H1 (cell line): ENCODE data around the gene ARNT2. TPM values are rescaled to one million over a fixed set of nuclear protein-coding genes. Genes with fewer than 3 reads are reported as not detected.

Experiments
- CTCF ChIA-PET: fragments of 300-600 bp; sonication (Branson Sonifier 250); formaldehyde crosslinking; loops from one replicate; lab custom pipeline; 2021; ENCODE audit not compliant: partially characterized antibody; lab: Charles Lee
- POLR2A ChIA-PET: fragments of 300-600 bp; sonication (Branson Sonifier 250); formaldehyde crosslinking; loops from one replicate; lab custom pipeline; 2021; ENCODE audit warnings: inconsistent platforms; ENCODE audit not compliant: partially characterized antibody; lab: Charles Lee
- DNase-seq, 2 experiments: peaks; one replicate each; pipeline versions ENCODE4 v3.0.0 to v3.0.0-alpha.2; 2010 to 2022; ENCODE audit warnings: low spot score in 2 of 2, low read depth in 1 of 2, mixed read lengths in 1 of 2
- FAIRE-seq: peaks from 2 replicates; lab custom pipeline; 2011; peaks lifted over from hg19 to GRCh38; lab: Jason Lieb, UNC
- H2AFZ ChIP-seq: 2 replicates; pipeline ENCODE4 v1.8.1; 2012; ENCODE audit warnings: low read length, inconsistent platforms
- H2AK5ac ChIP-seq: 2 replicates; pipeline ENCODE4 v1.6.1; 2013; ENCODE audit warnings: low read depth, low read length
- H2BK120ac ChIP-seq: replicated peaks from 2 replicates; pipeline ENCODE3; 2013; ENCODE audit warnings: low read depth, low read length, inconsistent platforms
- H2BK12ac ChIP-seq: 2 replicates; pipeline ENCODE4 v1.6.1; 2013; ENCODE audit warnings: low read depth, low read length
- H2BK15ac ChIP-seq: 2 replicates; pipeline ENCODE4 v1.6.1; 2013; ENCODE audit warnings: low read length
- H2BK20ac ChIP-seq: 2 replicates; pipeline ENCODE4 v1.6.1; 2013; ENCODE audit warnings: low read length
- H2BK5ac ChIP-seq: 2 replicates; pipeline ENCODE4 v1.6.1; 2013; ENCODE audit warnings: low read depth, low read length
- H3K14ac ChIP-seq: 2 replicates; pipeline ENCODE4 v1.6.1; 2013; ENCODE audit warnings: inconsistent platforms; ENCODE audit not compliant: insufficient read length
- H3K18ac ChIP-seq: 2 replicates; pipeline ENCODE4 v1.6.1; 2013; ENCODE audit warnings: low read length; ENCODE audit errors: extremely low read depth
- H3K23ac ChIP-seq: 2 replicates; pipeline ENCODE4 v1.6.1; 2013; ENCODE audit warnings: inconsistent platforms; ENCODE audit not compliant: insufficient read length
- H3K23me2 ChIP-seq: 2 replicates; pipeline ENCODE4 v1.6.1; 2013; ENCODE audit warnings: low read depth, low read length
- H3K27ac ChIP-seq: 2 replicates; pipeline ENCODE4 v1.6.1; 2011; ENCODE audit warnings: low read depth, low read length, inconsistent platforms
- H3K27me3 ChIP-seq, 4 experiments: replicated peaks in 1 of 4; 1 replicate in 1 of 4; 2 replicates in 3 of 4; pipeline versions ENCODE4 v1.6.1 to v1.8.1; 2011 to 2013; ENCODE audit warnings: low read length in 3 of 4, mild to moderate bottlenecking in 3 of 4, inconsistent platforms in 2 of 4, mixed read lengths in 2 of 4, moderate library complexity in 1 of 4; ENCODE audit not compliant: control insufficient read depth in 3 of 4, insufficient read depth in 3 of 4; ENCODE audit errors: extremely low read depth in 1 of 4
- H3K36me3 ChIP-seq, 4 experiments: 2 replicates each; pipeline versions ENCODE4 v1.6.1 to v1.8.1; 2011 to 2013; ENCODE audit warnings: mild to moderate bottlenecking in 4 of 4, low read length in 3 of 4, moderate library complexity in 2 of 4, control low read depth in 1 of 4, inconsistent platforms in 1 of 4; ENCODE audit not compliant: insufficient read depth in 4 of 4, control insufficient read depth in 2 of 4
- H3K4ac ChIP-seq: replicated peaks from 2 replicates; pipeline ENCODE3; 2013; ENCODE audit warnings: low read length, low read depth, mixed read lengths, inconsistent platforms; ENCODE audit not compliant: insufficient read length
- H3K4me1 ChIP-seq, 4 experiments: replicated peaks in 1 of 4; 1 replicate in 1 of 4; 2 replicates in 3 of 4; pipeline versions ENCODE4 v1.6.1 to v1.8.1; 2011 to 2013; ENCODE audit warnings: low read length in 3 of 4, inconsistent platforms in 2 of 4, mixed read lengths in 1 of 4; ENCODE audit not compliant: insufficient read depth in 4 of 4, control insufficient read depth in 3 of 4
- H3K4me2 ChIP-seq, 2 experiments: 2 replicates each; pipeline versions ENCODE4 v1.6.1 to v1.8.1; 2011 to 2013; ENCODE audit warnings: low read depth in 2 of 2, low read length in 2 of 2, control low read depth in 1 of 2, inconsistent platforms in 1 of 2, mild to moderate bottlenecking in 1 of 2; ENCODE audit not compliant: insufficient read depth in 1 of 2
- H3K4me3 ChIP-seq, 4 experiments: fragments of 200-600, 300-600 bp in 1 of 4; sonication (generic), shearing (Covaris generic), sonication (Bioruptor Twin) in 1 of 4; 2 replicates each; pipeline versions ENCODE4 v1.5.1 to v1.8.1; 2011 to 2016; ENCODE audit warnings: low read length in 4 of 4, low read depth in 3 of 4, control low read depth in 2 of 4, inconsistent platforms in 2 of 4, mild to moderate bottlenecking in 2 of 4, mixed read lengths in 1 of 4, moderate library complexity in 1 of 4; ENCODE audit not compliant: insufficient read depth in 2 of 4; ENCODE audit errors: extremely low read depth in 1 of 4
- H3K56ac ChIP-seq: replicated peaks from 2 replicates; pipeline ENCODE3; 2013; ENCODE audit warnings: low read depth, mild to moderate bottlenecking, mixed read lengths, low read length, inconsistent platforms; ENCODE audit not compliant: insufficient read length
- H3K79me1 ChIP-seq: 2 replicates; pipeline ENCODE4 v1.6.1; 2013; ENCODE audit warnings: low read depth, low read length, control low read depth
- H3K79me2 ChIP-seq, 2 experiments: 2 replicates each; pipeline versions ENCODE4 v1.6.1 to v1.8.1; 2012 to 2013; ENCODE audit warnings: low read length in 2 of 2, mild to moderate bottlenecking in 2 of 2, inconsistent platforms in 1 of 2; ENCODE audit not compliant: insufficient read depth in 2 of 2, control insufficient read depth in 1 of 2
- H3K9ac ChIP-seq, 4 experiments: replicated peaks in 1 of 4; 1 replicate in 1 of 4; 2 replicates in 3 of 4; pipeline versions ENCODE4 v1.6.1 to v1.8.1; 2011 to 2013; ENCODE audit warnings: low read depth in 3 of 4, low read length in 3 of 4, control low read depth in 2 of 4, mild to moderate bottlenecking in 2 of 4, moderate library complexity in 2 of 4, inconsistent platforms in 1 of 4; ENCODE audit errors: extremely low read depth in 1 of 4
- H3K9me3 ChIP-seq, 2 experiments: 2 replicates each; pipeline versions ENCODE4 v1.6.1 to v1.8.1; 2012 to 2013; ENCODE audit warnings: mild to moderate bottlenecking in 2 of 2, moderate library complexity in 2 of 2, control low read depth in 1 of 2, inconsistent platforms in 1 of 2, low read depth in 1 of 2, low read length in 1 of 2, mixed read lengths in 1 of 2; ENCODE audit not compliant: insufficient read depth in 2 of 2
- H4K20me1 ChIP-seq, 2 experiments: replicated peaks in 1 of 2; 2 replicates each; pipeline versions ENCODE3 to v1.8.1; 2011 to 2013; ENCODE audit warnings: inconsistent platforms in 2 of 2, low read length in 2 of 2, mild to moderate bottlenecking in 1 of 2; ENCODE audit not compliant: insufficient read depth in 2 of 2, control insufficient read depth in 1 of 2
- H4K5ac ChIP-seq: 2 replicates; pipeline ENCODE4 v1.6.1; 2013; ENCODE audit warnings: low read length, low read depth, mixed read lengths, inconsistent platforms; ENCODE audit not compliant: insufficient read length
- H4K8ac ChIP-seq: 2 replicates; pipeline ENCODE4 v1.8.0; 2013; ENCODE audit warnings: mild to moderate bottlenecking, moderate library complexity, low read length, inconsistent platforms; ENCODE audit not compliant: insufficient read depth; ENCODE audit errors: extremely low read depth
- H4K91ac ChIP-seq: replicated peaks from 2 replicates; pipeline ENCODE3; 2013; ENCODE audit warnings: low read length, mixed read lengths, inconsistent platforms; ENCODE audit not compliant: insufficient read length
- CBX8 ChIP-seq: fragments of 300-800, 300-1000 bp; sonication (generic); IDR thresholded peaks from 2 replicates; pipeline ENCODE4 v1.7.1; 2016; ENCODE audit warnings: low read depth, low read length, borderline replicate concordance
- CTBP2 ChIP-seq: IDR thresholded peaks from 2 replicates; pipeline ENCODE4 v1.7.0; 2011; ENCODE audit warnings: borderline replicate concordance, mild to moderate bottlenecking, moderate library complexity, mixed read lengths, low read length; ENCODE audit not compliant: insufficient read depth, insufficient read length
- E2F6 ChIP-seq: IDR thresholded peaks from 2 replicates; pipeline ENCODE4 v1.6.1; 2012; ENCODE audit warnings: inconsistent platforms
- EZH2 ChIP-seq: fragments of 200-600 bp; sonication (generic); IDR thresholded peaks from 2 replicates; pipeline ENCODE4 v1.7.1; 2012; ENCODE audit warnings: low read depth, mild to moderate bottlenecking, moderate library complexity, low read length, inconsistent platforms; ENCODE audit not compliant: severe bottlenecking
- GABPA ChIP-seq: IDR thresholded peaks from 2 replicates; pipeline ENCODE4 v1.6.1; 2011; ENCODE audit warnings: mild to moderate bottlenecking, low read length, moderate library complexity, borderline replicate concordance; ENCODE audit not compliant: insufficient read depth
- NRF1 ChIP-seq: IDR thresholded peaks from 2 replicates; pipeline ENCODE4 v1.6.1; 2011; ENCODE audit warnings: mild to moderate bottlenecking, low read depth, low read length, improper control_type of control experiment
- POLR2A ChIP-seq, 2 experiments: IDR thresholded peaks; 1 replicate in 1 of 2; 2 replicates in 1 of 2; pipeline ENCODE4 v1.6.1; 2011; ENCODE audit warnings: low read depth in 2 of 2, low read length in 2 of 2, mild to moderate bottlenecking in 2 of 2; ENCODE audit errors: control extremely low read depth in 1 of 2
- RFX5 ChIP-seq: IDR thresholded peaks from 2 replicates; pipeline ENCODE4 v1.6.1; 2011; ENCODE audit warnings: low read depth, low read length, improper control_type of control experiment, borderline replicate concordance
- RNF2 ChIP-seq: fragments of 200-900, 300-1000 bp; sonication (generic); IDR thresholded peaks from 2 replicates; pipeline ENCODE4 v1.7.1; 2016; ENCODE audit warnings: borderline replicate concordance, low read depth, mild to moderate bottlenecking, antibody characterized with exemption, low read length; ENCODE audit not compliant: poor library complexity, severe bottlenecking; ENCODE audit errors: missing control alignments
- SRF ChIP-seq: IDR thresholded peaks from 2 replicates; pipeline ENCODE4 v1.6.1; 2011; ENCODE audit warnings: mild to moderate bottlenecking, low read depth, low read length, moderate library complexity
- TAF1 ChIP-seq: IDR thresholded peaks from 2 replicates; pipeline ENCODE4 v1.6.1; 2011; ENCODE audit warnings: mild to moderate bottlenecking, low read depth, low read length
- TBP ChIP-seq: IDR thresholded peaks from 2 replicates; pipeline ENCODE4 v1.6.1; 2011; ENCODE audit warnings: low read depth, low read length, improper control_type of control experiment
- WGBS, 2 experiments: shearing (Covaris generic) in 1 of 2; methylation state at CpG; one replicate each; pipeline versions ENCODE4 v1.1.6 to v1.1.7; 2013 to 2015; ENCODE audit warnings: low lambda C conversion rate in 2 of 2, mixed read lengths in 2 of 2, inconsistent platforms in 1 of 2, low coverage in 1 of 2, missing lambda C conversion rate in 1 of 2; ENCODE audit not compliant: insufficient replicate concordance in 2 of 2, insufficient coverage in 1 of 2, insufficient read length in 1 of 2; ENCODE audit errors: extremely low coverage in 1 of 2, missing lambda C conversion rate in 1 of 2; 5-methylcytosine and 5-hydroxymethylcytosine counted together
- polyA plus RNA-seq, 7 experiments: library from polyadenylated mRNA; depleted of rRNA in 3 of 7; stranded (reverse) in 5 of 7; unstranded in 2 of 7; fragments of >200 nt in 5 of 7; fragments of 200-250 nt in 2 of 7; gene quantifications; 1 replicate in 5 of 7; 2 replicates in 1 of 7; 4 replicates in 1 of 7; pipeline versions ENCODE4 v1.2.1 to v1.2.3, GENCODE V29; 2011 to 2013; ENCODE audit warnings: missing spikeins in 2 of 7, mixed read lengths in 2 of 7
- total RNA-seq: library from RNA; stranded (reverse); fragmentation: NEBNext Ultra II Directional; extraction: Animal tissue kit (Norgen Biotek cat#: 25700); gene quantifications from 2 replicates; pipeline ENCODE4 v1.2.1, GENCODE V29; 2021

The ARNT2 gene
- total and polyA plus RNA-seq, 2 of the 8 experiments (the other 6 are each of a cell fraction or from before 2014, with no cell fraction given), result 9.5 to 14.6 TPM

DNA sequence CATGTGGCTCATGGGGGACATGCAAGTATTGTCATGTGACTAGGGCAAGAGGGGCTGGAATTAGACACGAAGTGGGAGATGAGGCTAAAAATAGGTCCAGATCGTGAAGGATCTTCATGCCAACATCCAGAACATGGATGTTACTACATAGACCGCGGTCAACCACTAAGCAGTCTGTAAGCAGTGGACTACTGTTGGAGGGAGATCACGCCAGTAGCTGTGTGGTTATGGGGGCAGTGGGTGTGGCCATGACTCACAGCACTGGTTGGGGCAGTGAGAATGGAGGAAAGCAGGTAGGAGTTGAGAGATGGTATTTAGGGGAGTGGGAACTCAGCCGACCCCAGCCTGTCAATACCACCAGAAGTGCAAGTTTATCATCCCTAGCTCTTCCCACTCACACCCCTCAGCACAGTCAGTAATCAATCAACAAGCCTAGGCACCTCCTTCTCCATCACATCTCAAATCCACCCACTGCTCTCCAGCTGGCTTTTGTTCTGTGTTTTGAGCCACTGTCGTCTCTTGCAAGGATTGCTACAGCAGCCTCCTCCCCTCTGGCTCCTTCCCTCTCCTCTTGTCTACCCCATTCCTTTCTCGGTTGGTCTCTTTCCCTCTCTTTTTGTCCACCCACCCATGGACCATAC lies 183.8 kb downstream of the ARNT2 start:
- Histone ChIP-seq H3K27ac (no peak overlapping the region), H3K23ac (no peak overlapping the region), H3K18ac (no peak overlapping the region), H2BK12ac (no peak overlapping the region), H3K4me3 (no peak overlapping the region), H3K9me3 (no peaks in the 10 kb centered on the region), H3K4ac (no peak overlapping the region), H3K4me1 (peaks cover 0 to 6% (median 5%) of the 10 kb centered on the region in 4 experiments; a peak in 4 of 7 replicates), H4K20me1 (peaks cover 2 to 3% of the 10 kb centered on the region in 2 experiments), H2BK120ac (no peak overlapping the region), H3K79me2 (no peaks in the 10 kb centered on the region), H4K91ac (no peak overlapping the region), H4K8ac (no peak overlapping the region; the same call in 1 of the 2 replicates), H2BK15ac (no peak overlapping the region), H3K79me1 (no peaks in the 10 kb centered on the region), H3K23me2 (no peaks in the 10 kb centered on the region), H3K27me3 (no peaks in the 10 kb centered on the region), H3K14ac (no peak overlapping the region), H3K9ac (no peak overlapping the region), H2BK20ac (no peak overlapping the region), H2AK5ac (no peak overlapping the region), H2AFZ (no peak overlapping the region), H2BK5ac (no peak overlapping the region), H3K4me2 (no peak overlapping the region), H3K36me3 (no peaks in the 10 kb centered on the region), H4K5ac (no peak overlapping the region), H3K56ac (no peak overlapping the region)
- 88% methylated on average over 8 of the region's 8 CpGs; no CpG with 5 or more reads in 1 of the 2 experiments for WGBS, 2 experiments
- DNase-seq, result no peak
- CTCF ChIA-PET, result interaction anchor here (0.6 to 4.4 kb wide), 14 partner anchors 8 to 549 kb away, joined by 3 to 31 read pairs (median 6); partner anchors contain the start of gene CEMIP
- POLR2A ChIA-PET, result interaction anchor here (0.6 kb wide), 1 partner anchor 26 kb away, joined by 3 read pairs; no protein-coding TSS in a partner anchor
- FAIRE-seq, result no peak
- TF ChIP-seq RNF2 (no peak), GABPA (no peak), CBX8 (no peak), NRF1 (no peak), SRF (no peak), POLR2A (IDR thresholded peaks at IDR 0.05; ENCODE audit: control extremely low read depth in 1 of 2, low read depth in 2 of 2, low read length in 2 of 2) (no peak), CTBP2 (no peak), EZH2 (no peak), RFX5 (no peak), TBP (no peak), TAF1 (no peak), E2F6 (no peak)
